Muscle of leg (tissue), 11 donors: ENCODE results near the gene BRDT. TPM values are rescaled to one million over a fixed set of nuclear protein-coding genes. Genes with fewer than 3 reads are reported as not detected.

Experiments used
- DNase-seq: peaks from one replicate; pipeline ENCODE4 v3.0.0; 2013
- H3K27ac ChIP-seq: one replicate; pipeline ENCODE4 v1.5.1; 2013; ENCODE audit warnings: mild to moderate bottlenecking, low read length, control low read depth
- H3K27me3 ChIP-seq: one replicate; pipeline ENCODE4 v1.6.1; 2013; ENCODE audit warnings: low read length; ENCODE audit not compliant: control insufficient read depth, insufficient read depth
- H3K36me3 ChIP-seq: one replicate; pipeline ENCODE4 v1.6.1; 2013; ENCODE audit warnings: low read length; ENCODE audit not compliant: control insufficient read depth, insufficient read depth
- H3K4me1 ChIP-seq: one replicate; pipeline ENCODE4 v1.6.1; 2013; ENCODE audit warnings: low read length; ENCODE audit not compliant: control insufficient read depth, insufficient read depth
- H3K4me3 ChIP-seq: one replicate; pipeline ENCODE4 v1.5.1; 2013; ENCODE audit warnings: low read length, control low read depth
- H3K9me3 ChIP-seq: replicated peaks from 2 replicates; pipeline ENCODE4 v1.6.1; 2013; ENCODE audit warnings: low read depth, low read length; ENCODE audit not compliant: control insufficient read depth
- WGBS: methylation state at CpG from one replicate; pipeline ENCODE4 v1.1.5; 2013; ENCODE audit warnings: missing lambda C conversion rate; ENCODE audit not compliant: insufficient coverage; 5-methylcytosine and 5-hydroxymethylcytosine counted together
- polyA plus RNA-seq, 8 donors: library from polyadenylated mRNA; unstranded; fragments of 120-200 nt; gene quantifications; one replicate each; pipeline versions ENCODE4 v1.2.1 to v1.2.3, GENCODE V29; 2013; ENCODE audit warnings: inconsistent platforms in 1 of 8, low replicate concordance in 1 of 8; ENCODE audit not compliant: insufficient read length in 8 of 8, insufficient read depth in 1 of 8
- total RNA-seq: library from RNA; stranded (reverse); fragments of 120-200 nt; gene quantifications from one replicate; pipeline ENCODE4 v1.2.4, GENCODE V29; 2013

BRDT gene
- total and polyA plus RNA-seq, 9 donors: 0.23 to 1.0 TPM; not detected in 7

GRCh38 chr1:91928026-91928425 is 21.2 kb upstream of the BRDT start:
- no peak for DNase-seq
- H3K27me3 ChIP-seq: no peaks in the 10 kb centered on the region
- peaks cover 3% of the 10 kb centered on the region for H3K4me1 ChIP-seq
- H3K27ac ChIP-seq: no peak overlapping the region
- H3K9me3 ChIP-seq: no peaks in the 10 kb centered on the region
- no peak overlapping the region for H3K4me3 ChIP-seq
- no peaks in the 10 kb centered on the region for H3K36me3 ChIP-seq
- 71% methylated on average over 2 of the region's 2 CpGs for WGBS

- H3K36me3 ChIP-seq: no peaks in the 10 kb centered on the region
- no peak for DNase-seq
Measured at GRCh38 chr1:91929250-91929649, 20.0 kb upstream of the BRDT start.

GRCh38 chr1:91937613-91938012 is 11.6 kb upstream of the BRDT start:
- 71% methylated on average over 1 of the region's 10 CpGs for WGBS
- Histone ChIP-seq H3K27me3 (no peaks in the 10 kb centered on the region), H3K4me3 (no peak overlapping the region), H3K27ac (no peak overlapping the region), H3K36me3 (no peaks in the 10 kb centered on the region), H3K9me3 (no peaks in the 10 kb centered on the region), H3K4me1 (no peaks in the 10 kb centered on the region)
- DNase-seq: no peak

More at GRCh38 chr1:91929250-91929649, 20.0 kb upstream of the BRDT start:
- Histone ChIP-seq H3K4me3 (no peak overlapping the region), H3K27me3 (no peaks in the 10 kb centered on the region), H3K4me1 (peaks cover 3% of the 10 kb centered on the region), H3K9me3 (no peaks in the 10 kb centered on the region), H3K27ac (no peak overlapping the region)
- 8% methylated on average over 1 of the region's 2 CpGs for WGBS

GRCh38 chr1:91940496-91940895 is 8.7 kb upstream of the BRDT start:
- no CpG with 5 or more reads among the region's 3 CpGs for WGBS
- no peak overlapping the region for H3K27ac ChIP-seq

GRCh38 chr1:91944087-91944486 is 5.1 kb upstream of the BRDT start:
- Histone ChIP-seq H3K4me3 (no peak overlapping the region), H3K36me3 (no peaks in the 10 kb centered on the region), H3K9me3 (no peaks in the 10 kb centered on the region), H3K27me3 (no peaks in the 10 kb centered on the region), H3K4me1 (no peaks in the 10 kb centered on the region), H3K27ac (no peak overlapping the region)
- no CpG with 5 or more reads among the region's 3 CpGs for WGBS
- DNase-seq: no peak

More at GRCh38 chr1:91940496-91940895, 8.7 kb upstream of the BRDT start:
- Histone ChIP-seq H3K4me3 (no peak overlapping the region), H3K9me3 (no peaks in the 10 kb centered on the region), H3K36me3 (no peaks in the 10 kb centered on the region), H3K27me3 (no peaks in the 10 kb centered on the region), H3K4me1 (no peaks in the 10 kb centered on the region)
- DNase-seq: no peak

GRCh38 chr1:91948097-91948496 is 1.1 kb upstream of the BRDT start:
- no peak for DNase-seq
- H3K27me3 ChIP-seq: no peaks in the 10 kb centered on the region
- no peak overlapping the region for H3K4me3 ChIP-seq
- 60% methylated on average over 1 of the region's 4 CpGs for WGBS
- H3K9me3 ChIP-seq: no peaks in the 10 kb centered on the region
- H3K27ac ChIP-seq: no peak overlapping the region
- no peaks in the 10 kb centered on the region for H3K4me1 ChIP-seq
- H3K36me3 ChIP-seq: no peaks in the 10 kb centered on the region

- no peak for DNase-seq
- H3K4me3 ChIP-seq: no peak overlapping the region
- H3K27ac ChIP-seq: no peak overlapping the region
- no peaks in the 10 kb centered on the region for H3K27me3 ChIP-seq
- H3K36me3 ChIP-seq: no peaks in the 10 kb centered on the region
- 75% methylated on average over 15 of the region's 29 CpGs for WGBS
- no peaks in the 10 kb centered on the region for H3K9me3 ChIP-seq
- H3K4me1 ChIP-seq: no peaks in the 10 kb centered on the region
Measured at GRCh38 chr1:91948501-91949355, 473 bp upstream of the BRDT start.

GRCh38 chr1:91952187-91952586 is 3.0 kb downstream of the BRDT start:
- H3K36me3 ChIP-seq: no peaks in the 10 kb centered on the region
- 47% methylated on average over 2 of the region's 2 CpGs for WGBS
- peak; percentile 10 for DNase-seq
- no peak overlapping the region for H3K4me3 ChIP-seq
- no peak overlapping the region for H3K27ac ChIP-seq
- no peaks in the 10 kb centered on the region for H3K4me1 ChIP-seq
- H3K27me3 ChIP-seq: no peaks in the 10 kb centered on the region
- no peaks in the 10 kb centered on the region for H3K9me3 ChIP-seq

GRCh38 chr1:91958926-91959325 is 9.7 kb downstream of the BRDT start:
- H3K4me3 ChIP-seq: no peak overlapping the region
- H3K4me1 ChIP-seq: no peaks in the 10 kb centered on the region
- no peak overlapping the region for H3K27ac ChIP-seq
- no peaks in the 10 kb centered on the region for H3K9me3 ChIP-seq
- no peak for DNase-seq
- H3K27me3 ChIP-seq: no peaks in the 10 kb centered on the region
- no CpG with 5 or more reads among the region's 5 CpGs for WGBS
- H3K36me3 ChIP-seq: no peaks in the 10 kb centered on the region

GRCh38 chr1:91968334-91968733 is 19.1 kb downstream of the BRDT start:
- no peaks in the 10 kb centered on the region for H3K4me1 ChIP-seq
- H3K36me3 ChIP-seq: no peaks in the 10 kb centered on the region
- H3K9me3 ChIP-seq: no peaks in the 10 kb centered on the region
- H3K27me3 ChIP-seq: no peaks in the 10 kb centered on the region
- no peak overlapping the region for H3K4me3 ChIP-seq
- WGBS: no CpG with 5 or more reads among the region's 2 CpGs
- no peak for DNase-seq
- no peak overlapping the region for H3K27ac ChIP-seq
